ENCODE measurements around the gene CORIN. TPM values are rescaled to one million over a fixed set of nuclear protein-coding genes. Genes with fewer than 3 reads are reported as not detected.
"Not testable (repeated sequence)": the region's sequence is repeated elsewhere in the genome, so short reads cannot be mapped to it uniquely, and the experiment has no call there.

The CORIN gene
- total RNA-seq, 1 experiment from 2014 or later = 0.12 TPM

DNA sequence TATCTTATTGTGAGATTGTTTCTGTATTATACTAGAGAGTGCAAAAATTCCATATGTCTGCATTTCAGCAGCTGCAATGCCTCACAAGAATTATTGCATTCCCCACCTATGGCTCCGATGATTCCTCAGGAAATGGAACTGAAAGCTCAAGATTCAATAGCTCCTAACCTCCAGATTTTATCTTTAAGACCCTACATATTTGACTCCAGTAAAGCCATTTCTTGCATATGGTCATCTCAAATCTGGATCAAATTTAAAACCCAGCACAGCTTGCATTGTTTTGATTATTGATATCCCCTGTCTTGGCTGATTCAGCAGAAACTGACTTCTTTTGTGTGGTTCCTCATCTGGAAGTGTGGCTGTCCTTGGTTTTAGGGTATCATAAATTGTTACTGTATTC lies 142.6 kb downstream of the CORIN start:
- no peak for DNase-seq (ENCODE audit: extremely low read depth, low read depth)

DNA sequence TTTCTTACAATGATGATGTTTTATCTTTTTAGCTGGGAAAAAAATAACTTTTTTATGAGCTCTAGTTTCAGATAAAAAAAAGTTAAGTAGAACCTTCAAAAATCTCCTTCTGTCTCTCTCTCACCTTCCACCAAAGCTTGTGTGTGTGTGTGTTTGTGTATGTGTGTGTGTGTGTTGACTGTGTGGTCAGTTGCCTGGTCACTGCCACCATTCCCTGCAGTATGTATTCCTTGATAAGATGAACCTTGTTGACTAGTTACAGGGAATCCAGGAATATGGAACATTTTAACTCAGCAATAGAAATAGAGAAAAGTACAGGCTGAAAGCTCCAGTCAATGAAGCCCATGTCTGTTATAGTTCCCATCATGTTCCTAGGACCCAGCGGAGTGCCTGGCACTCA lies 143.5 kb downstream of the CORIN start:
- DNase-seq (ENCODE audit: extremely low read depth, low read depth) = no peak

DNA sequence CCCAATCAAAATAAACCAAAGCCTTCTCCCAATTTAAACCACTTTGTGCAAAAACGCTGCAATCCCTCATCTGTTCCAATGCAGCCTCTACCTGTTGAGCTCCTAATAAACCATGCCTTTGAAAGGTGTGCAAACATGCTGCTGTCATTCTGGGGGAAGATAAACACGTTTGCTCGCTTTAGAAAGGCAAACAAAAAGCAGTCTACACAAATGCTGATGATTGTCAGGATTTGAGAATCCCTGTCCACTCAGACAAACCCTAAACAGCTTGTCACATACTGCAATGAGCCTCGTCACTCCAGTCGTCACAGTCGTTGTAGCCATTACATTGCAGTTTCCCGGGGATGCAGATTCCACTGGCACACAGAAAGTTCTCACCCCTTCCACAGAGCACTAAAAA lies 145.2 kb downstream of the CORIN start:
- DNase-seq (ENCODE audit: extremely low read depth, low read depth) = no peak

GRCh38 chr4:47691757-47692383 lies 146.0 kb downstream of the CORIN start:
- DNase-seq (ENCODE audit: extremely low read depth, low read depth) = not testable (repeated sequence)

DNA sequence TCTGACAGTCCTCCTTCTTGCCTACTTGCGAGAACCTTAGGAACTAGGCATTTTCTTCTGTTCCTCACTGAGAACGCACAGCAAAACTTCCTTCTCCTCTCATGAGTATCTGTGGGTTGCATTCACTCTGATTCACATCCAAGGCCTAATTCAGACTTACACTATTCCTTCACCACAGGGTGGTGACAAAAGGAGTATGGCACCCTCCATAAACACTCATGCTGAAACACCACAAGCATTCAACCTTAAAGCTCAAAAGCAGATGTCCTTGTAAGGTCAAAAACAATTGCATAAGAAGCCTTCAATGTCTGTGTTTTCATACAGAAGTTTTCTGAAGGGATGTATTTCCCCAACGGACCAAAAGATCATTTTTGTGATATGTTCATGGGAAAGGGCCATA lies 147.3 kb downstream of the CORIN start:
- DNase-seq (ENCODE audit: extremely low read depth, low read depth) = no peak

GRCh38 chr4:47686294-47686872 lies 151.5 kb downstream of the CORIN start:
- DNase-seq (ENCODE audit: extremely low read depth, low read depth) = peak; percentile 48

DNA sequence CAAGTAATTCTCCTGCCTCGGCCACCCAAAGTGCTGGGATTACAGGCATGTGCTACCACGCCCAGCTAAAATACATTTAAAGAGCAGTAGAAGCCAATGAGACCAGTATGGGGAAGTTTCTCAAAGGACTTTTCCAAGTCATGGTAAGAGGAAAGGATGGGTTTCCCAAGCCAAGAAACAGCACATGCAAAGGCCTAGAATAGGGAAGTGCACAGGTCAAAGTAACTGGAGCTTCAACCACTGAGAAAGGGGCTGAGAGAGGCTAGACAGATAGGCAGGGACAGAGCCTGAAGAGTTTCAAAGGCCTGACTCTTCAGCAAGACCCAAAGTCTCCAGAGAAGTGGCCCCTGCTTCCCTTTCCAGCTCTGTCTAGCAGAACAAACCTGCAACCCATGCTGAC lies 162.1 kb downstream of the CORIN start:
- DNase-seq (ENCODE audit: extremely low read depth, low read depth) = no peak

- DNase-seq (ENCODE audit: extremely low read depth, low read depth) = no peak
Measured at GRCh38 chr4:47674144-47674543, 163.7 kb downstream of the CORIN start.

GRCh38 chr4:47672696-47673095 lies 165.2 kb downstream of the CORIN start:
- DNase-seq (ENCODE audit: extremely low read depth, low read depth) = no peak

- no peak for DNase-seq (ENCODE audit: extremely low read depth, low read depth)
Measured at GRCh38 chr4:47669946-47670345, 167.9 kb downstream of the CORIN start.

DNA sequence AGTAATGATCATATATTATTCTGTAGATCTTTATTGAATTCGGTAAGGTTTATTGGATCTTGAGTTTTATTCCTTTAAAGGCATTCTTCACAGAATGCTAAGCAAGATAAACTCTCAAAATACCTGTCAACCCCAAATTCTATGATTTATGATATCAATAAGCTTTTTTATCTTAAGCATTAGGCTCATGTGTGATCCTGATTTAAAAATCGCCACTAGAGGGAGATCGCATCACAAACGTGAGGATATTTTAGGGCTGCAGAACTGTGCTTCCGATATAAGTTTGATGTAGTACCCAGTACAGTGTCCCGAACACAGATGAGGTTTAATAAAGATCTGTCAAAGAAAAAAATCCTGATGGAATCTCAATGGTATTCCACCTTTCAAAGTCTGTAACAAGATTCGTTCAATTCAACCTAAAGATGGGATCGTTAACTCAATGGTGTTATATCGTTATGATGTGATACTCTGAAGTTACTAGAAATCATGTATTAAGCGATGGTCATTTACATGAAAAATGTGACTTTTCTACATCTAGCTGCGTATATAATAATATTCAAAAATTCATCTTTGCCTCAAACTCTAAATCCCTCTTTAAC lies 169.0 kb downstream of the CORIN start:
- peak; percentile 34 for DNase-seq (ENCODE audit: extremely low read depth, low read depth)

- no peak for DNase-seq (ENCODE audit: extremely low read depth, low read depth)
Measured at GRCh38 chr4:47668256-47668655, 169.6 kb downstream of the CORIN start.

- DNase-seq (ENCODE audit: extremely low read depth, low read depth) = no peak
Measured at GRCh38 chr4:47667552-47667951, 170.3 kb downstream of the CORIN start.

- no peak for DNase-seq (ENCODE audit: extremely low read depth, low read depth)
Measured at GRCh38 chr4:47664051-47664826, 173.6 kb downstream of the CORIN start.

- DNase-seq (ENCODE audit: extremely low read depth, low read depth) = no peak
Measured at GRCh38 chr4:47662975-47663374, 174.9 kb downstream of the CORIN start.

DNA sequence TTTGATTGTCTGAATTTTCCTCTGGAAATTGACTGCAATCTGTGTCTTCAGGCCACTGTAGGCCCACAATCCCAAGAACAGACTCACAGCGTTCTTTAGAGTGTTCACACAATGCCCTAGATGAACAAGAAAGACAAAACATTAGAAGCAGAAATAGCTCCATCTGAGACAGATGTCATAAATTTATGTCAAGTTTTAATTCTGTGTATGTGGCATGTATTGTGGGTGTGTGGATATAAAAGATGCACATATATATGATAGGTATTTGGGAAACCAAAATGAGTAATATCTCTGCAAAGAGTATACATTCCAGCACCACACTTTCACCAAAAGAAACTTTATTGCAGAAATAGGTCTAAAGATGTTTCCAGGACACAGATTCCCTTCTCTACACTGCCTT lies 176.1 kb downstream of the CORIN start:
- no peak for DNase-seq (ENCODE audit: extremely low read depth, low read depth)

DNA sequence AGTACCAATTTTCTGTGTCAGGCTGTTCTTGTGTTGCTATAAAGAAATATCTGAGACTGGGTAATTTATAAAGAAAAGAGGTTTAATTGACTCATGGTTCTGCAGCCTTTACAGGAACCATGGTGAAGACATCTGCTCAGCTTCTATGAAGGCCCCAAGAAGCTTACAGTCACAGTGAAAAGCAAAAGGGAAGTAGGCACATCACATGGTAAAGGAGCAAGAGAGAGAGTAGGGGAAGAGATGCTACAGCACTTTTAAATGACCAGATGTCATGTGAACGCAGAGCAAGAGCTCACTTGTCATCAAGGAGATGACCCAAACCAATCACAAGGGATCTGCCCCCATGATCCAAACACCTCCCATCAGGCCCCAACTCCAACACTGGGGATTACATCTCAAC lies 178.5 kb downstream of the CORIN start:
- DNase-seq (ENCODE audit: extremely low read depth, low read depth) = no peak

GRCh38 chr4:47654972-47655693 lies 182.7 kb downstream of the CORIN start:
- no peak for DNase-seq (ENCODE audit: extremely low read depth, low read depth)

DNA sequence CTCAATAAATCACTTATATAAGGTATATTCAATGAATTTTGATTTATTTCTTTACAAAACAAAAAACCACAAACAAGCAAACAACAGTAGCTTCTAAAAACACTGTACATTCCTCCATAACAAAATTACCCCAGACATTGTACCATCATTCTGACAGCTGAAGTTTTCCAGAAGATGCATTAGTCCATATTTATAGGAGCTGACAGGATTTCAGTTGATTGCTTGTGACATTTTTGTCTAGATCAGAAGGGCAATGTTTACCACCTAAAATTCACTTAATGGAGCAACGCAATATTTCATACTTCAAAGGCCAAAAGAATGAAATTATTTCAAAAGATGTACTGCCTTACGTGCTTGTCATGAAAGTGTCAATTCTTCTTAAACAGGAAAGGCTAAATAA lies 185.8 kb downstream of the CORIN start:
- DNase-seq (ENCODE audit: extremely low read depth, low read depth) = no peak

DNA sequence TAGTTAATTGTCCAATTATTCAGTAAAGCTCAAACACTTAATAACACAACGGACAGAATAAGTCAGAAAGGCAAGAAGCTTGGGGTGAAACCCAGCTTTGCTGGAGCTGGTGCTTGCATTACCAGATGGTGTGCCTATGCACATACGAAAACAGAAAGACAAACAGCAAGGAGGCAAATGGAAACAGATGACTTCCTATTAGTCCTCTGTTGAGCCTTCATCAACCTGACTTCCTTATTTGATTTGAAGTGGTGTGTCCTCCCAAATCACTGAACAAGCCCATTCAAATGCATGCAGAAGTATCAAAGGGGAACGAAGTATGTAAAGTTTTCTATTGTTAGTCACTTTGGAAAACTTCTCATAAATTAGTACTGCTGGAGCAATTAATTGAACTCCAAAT lies 186.6 kb downstream of the CORIN start:
- no peak for DNase-seq (ENCODE audit: extremely low read depth, low read depth)

- DNase-seq (ENCODE audit: extremely low read depth, low read depth) = no peak
Measured at GRCh38 chr4:47650584-47651130, 187.2 kb downstream of the CORIN start.

Measured in NCI-H460 (cell line).